ENCODE results near the gene CLN6.
"Not testable (repeated sequence)": the region's sequence is repeated elsewhere in the genome, so short reads cannot be mapped to it uniquely, and the experiment has no call there.

CLN6 gene

DNA sequence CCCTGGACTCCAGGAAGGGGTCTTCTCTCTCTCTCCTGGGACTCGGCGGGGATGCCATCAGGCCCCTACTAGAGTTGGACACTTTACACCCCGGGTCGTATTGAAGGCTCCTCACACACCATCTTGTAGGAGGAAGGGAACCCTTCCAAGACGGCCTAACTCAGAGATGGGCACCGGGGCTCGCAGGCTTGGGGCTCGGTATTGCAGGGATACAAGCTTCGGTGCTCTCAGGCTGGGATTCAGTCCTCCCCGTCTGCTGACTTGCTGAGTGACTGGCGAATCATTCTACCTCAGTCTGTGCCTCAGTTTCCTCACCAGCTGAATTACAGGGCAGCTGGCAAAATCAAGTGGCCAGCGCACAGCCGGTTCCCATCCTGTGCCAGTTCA is 24.0 kb downstream of the CLN6 start:
- no peak for DNase-seq

DNA sequence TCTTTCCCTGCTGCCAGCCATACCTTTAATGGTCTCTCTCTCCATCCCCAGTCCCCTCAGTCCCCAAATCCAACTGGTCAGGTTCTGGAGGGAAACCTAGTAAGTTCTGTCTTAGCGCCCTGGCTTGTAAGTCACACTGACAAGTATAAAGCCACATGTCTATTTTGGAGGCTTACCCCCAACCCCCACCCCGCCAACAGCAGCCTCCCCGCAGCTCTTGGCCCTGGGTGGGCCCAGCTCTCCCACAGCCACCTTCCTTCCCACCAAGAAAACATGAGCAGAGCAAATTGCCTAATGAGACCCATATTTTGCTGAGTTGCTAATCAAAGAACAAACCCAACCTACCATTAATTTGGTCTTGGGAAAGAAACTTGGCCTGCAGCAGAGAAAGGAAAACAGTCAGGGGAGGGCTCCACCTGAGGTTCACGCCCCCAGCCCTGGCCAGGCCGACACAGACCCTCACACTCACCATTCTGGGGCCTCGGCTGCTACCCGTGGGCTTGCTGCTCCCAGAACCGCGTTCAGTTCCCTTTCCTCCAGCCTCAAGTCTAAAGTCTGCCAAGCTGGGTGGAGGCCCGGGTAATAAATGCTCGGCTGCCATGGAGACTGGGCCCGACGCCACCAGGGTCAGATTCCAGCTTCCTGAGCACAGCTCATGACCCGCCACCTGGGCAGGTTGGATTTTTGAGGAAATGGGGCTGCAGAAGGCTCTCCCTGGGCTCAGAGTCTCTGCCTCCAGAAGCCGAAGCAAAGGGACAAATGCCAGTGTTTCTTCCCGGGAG is 24.6 kb downstream of the CLN6 start, which contains the start of gene CALML4:
CALML4 (minus strand) TSS at position 557 of the 782 bp plus-strand sequence; CDS start at position 472, 85 bp downstream.
- no peak for DNase-seq

DNA sequence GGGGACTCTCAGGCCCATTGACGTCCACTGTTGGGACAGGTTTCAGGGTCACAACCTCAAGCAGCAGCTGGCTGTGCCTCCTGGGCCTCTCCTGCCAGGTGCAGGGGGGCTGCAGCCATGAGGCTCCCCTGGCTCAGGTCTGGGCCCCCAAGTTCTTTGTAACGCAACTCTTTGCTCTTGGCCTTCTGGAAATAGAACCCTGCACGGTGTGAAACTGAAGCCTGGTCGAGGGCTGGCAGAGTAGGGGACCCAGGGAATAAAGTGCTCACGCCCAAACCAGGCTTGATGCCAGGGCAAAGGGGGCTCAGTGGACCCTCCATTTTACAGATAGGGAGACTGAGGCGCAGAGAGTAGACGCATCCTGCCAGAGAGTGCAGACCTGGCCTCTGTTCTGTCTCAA is 25.2 kb downstream of the CLN6 start:
- peak in 1 of 2 donors; percentile 5 for DNase-seq

DNA sequence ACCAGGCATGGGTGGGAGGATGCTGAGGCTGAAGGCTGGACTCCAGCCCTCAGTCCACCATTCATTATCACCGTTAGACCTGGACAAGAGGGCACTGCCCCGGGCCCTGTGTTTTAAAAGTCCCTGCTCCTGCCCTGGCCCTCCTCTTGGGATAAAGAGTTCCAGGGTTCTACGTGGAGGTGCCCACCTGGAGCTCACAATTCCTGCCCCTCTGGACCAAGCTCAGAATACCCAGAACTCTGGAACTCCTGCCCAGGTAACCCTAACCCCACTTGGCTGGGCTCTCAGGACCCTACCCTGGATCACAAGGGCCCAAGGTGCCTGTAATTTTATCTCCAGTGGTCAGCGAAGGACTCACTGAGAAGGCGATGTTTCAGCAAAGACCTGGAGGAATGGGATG is 25.6 kb downstream of the CLN6 start:
- DNase-seq = peak in 1 of 2 donors; percentile 9

DNA sequence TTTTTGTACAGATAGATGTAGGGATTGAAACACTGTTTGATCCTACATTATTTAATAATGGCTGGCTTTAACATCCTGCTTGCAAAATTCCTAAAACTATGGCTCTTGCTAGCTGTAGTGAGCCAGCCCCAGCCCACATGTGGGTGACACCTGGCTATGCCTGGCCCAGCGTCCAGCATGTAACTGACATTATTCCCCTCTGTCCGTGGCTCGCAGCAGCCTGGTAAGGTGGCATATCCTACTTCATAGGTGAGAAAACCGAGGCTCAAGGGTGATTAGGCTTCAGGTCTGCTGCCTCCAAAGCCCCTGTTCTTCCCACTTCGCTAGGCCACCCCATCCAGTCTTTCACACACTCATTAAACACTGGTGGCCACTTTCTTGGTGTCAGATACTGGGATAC is 26.0 kb downstream of the CLN6 start:
- no peak for DNase-seq

DNA sequence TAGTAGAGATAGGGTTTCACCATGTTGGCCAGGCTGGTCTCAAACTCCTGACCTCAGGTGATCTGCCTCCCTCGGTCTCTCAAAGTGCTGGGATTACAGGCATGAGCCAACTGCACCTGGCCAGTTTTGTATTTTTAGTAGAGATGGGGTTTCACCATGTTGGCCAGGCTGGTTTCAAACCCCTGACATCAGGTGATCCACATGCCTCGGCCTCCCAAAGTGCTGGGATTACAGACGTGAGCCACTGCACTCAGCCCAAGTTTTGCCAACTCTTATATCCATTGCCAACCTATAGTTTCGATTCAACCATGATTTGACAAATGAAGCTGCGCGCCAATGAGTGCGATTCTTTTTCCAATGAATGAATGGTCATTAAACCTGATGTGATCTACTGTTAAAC is 26.5 kb downstream of the CLN6 start:
- DNase-seq = not testable (repeated sequence)

DNA sequence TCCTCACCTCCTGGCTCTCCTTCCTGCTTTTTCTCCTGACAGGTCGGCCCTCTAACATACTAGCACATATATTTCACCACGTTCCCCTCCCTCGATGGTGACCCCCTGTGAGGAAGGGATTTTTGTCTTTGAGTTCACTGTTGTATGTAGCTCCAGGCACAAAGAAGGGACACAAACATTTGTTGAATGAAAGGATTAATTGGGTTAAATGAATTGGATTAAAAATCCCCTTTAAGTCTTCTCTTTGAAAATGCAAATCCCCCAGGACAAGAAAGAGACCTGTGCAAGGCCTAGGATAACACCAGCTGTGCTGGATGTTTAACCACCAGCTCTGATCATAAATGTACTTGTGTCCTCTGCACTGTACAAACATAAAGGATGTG is 27.7 kb downstream of the CLN6 start:
- peak in 1 of 2 donors; percentile 4 for DNase-seq

DNA sequence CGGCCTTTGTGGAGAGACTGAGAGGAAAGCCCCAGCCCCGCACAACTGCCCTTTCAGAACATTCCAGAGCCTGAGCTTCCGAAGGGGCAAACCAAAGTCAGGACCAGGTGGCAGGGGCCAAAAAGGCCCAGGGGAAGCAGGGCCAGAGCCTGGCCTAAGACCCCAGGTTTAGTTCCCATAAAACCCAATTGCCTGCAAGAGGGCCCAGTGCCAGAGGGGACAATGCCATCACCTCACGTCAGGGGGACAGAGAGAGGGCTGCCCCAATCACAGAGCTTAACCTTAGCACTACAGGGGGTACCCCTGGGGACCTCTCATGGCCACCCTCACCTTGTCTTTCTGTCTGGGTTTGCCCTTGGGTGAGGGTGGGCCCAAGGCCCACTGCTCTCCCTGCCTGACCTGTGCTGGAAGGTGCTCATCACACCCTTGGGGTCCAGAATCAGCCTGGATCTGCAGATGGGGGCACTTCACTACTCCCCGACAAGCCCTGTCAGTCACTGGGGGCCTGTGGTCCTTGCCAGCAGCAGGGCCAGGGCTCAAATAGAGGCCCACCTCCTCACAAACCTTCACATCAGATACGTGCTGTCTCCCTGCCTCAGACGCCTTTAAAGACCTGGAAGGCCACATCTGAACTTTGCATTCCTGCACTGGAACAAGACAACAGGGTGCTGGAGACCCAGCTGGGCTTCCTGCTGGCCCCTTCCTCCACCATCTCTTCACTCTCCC is 28.2 kb downstream of the CLN6 start:
- DNase-seq = peak in 1 of 2 donors; percentile 2

DNA sequence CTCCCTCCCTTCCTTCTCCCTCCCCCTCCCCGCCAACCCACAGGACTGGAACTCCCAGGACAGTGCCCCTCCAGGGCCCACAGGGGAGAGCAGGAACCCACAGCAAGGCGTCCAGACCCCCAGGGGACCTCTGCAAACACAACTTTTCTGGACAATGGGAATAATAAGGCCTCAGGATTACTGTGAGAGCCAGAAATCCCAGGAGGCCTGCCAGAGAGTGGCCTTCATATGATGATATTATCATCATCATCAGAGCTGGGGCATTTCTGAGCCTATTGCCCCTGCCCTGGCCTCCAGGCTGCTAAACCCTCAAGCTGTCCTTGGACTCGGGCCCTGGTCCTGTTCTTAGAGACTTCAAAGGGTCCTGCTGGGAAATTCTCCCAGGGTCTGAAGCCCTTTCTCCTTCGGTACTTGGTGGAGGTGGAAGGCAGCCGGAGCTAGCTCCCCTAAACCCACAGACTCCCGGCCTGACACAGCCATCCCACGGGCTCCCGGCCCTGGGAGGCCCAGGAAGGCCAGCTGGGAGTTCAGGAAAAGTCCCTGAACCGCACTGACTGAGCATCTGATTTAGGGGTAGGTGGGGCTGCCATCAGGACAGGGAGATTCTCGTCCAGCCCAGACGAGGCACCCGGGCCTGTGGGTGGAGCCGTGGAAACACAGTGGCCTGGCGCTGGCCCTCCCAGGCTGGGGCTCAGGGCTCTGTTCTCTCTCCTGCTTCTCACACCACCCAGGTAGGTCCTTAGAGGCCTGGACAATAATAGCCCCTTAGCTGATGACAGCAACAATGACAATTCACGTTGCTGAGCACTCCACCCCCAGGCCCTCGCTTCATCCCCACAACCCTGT is 29.3 kb downstream of the CLN6 start:
- peak in 1 of 2 donors; percentile 10 for DNase-seq

DNA sequence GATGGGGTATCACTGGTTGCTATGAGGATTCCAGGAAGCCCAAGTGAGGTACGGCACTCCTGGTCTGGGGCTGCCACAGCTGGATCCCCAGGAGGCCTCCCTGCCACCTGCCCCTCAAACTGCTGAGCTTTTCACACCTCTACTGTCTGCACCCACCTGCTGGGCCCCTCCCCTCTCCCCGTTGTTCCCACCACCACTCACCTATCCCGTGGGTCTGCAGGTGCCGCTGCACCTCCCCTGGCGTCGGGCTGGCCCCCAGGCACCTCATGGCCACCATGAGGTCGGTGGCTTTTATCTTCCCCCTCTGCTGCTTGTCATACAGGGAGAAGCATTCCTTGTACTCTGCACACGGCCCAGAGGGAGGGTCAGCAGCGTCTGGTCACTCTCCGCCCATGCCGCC is 30.2 kb downstream of the CLN6 start:
- DNase-seq = peak in 1 of 2 donors; percentile 4

DNA sequence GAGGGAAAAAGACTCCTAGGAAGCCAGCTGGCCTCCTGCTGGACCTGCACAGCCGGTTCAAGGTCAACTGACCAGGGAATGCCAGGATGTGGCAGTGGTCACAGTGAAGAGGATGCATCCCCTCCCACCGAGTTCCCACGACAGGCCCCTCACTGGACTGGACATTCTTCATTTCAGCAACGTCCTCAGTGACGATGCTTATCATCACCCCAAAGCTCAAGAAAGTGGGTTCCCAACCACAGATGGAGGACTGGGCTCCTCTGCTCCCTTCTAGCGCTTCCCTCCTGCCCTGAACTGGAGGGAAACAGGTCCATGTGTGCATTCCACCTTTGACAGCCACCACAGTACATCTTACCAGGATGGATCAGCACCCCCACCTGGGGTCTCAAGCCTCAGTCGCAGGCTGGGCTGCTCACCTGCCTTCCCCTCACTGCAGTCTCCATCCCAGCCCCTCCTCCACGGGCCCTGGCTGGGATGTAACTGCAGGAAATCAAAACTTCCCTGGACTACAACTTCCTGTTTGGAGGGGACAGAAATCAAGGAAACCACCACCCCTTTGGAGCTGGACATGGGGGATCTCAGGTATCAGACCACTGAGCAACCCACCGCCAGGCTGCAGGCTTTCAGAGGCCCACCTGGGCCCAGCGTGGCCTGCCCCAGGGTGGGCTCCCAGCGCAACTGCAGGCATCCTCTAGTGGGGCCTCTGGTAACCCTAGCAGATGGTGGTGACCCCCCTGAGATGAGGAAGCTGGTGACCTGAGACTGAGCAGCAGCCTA is 31.7 kb downstream of the CLN6 start:
- DNase-seq = no peak

DNA sequence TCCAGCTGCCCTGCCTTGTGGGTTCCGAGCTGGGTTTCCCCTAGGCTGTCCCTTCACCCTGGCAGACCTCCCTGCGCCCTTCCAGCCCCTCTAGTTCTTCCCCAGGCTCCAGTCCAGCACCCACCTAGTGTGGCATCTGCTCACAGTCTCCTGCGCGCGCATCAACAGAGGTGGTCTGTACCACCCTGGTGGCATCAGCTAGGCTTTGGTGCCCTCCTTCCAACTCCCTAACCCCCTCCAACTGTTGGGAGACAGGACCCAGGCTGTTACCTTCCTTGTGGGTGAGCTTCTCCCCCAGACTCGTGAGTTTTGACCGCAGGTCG is 32.4 kb downstream of the CLN6 start:
- no peak for DNase-seq

DNA sequence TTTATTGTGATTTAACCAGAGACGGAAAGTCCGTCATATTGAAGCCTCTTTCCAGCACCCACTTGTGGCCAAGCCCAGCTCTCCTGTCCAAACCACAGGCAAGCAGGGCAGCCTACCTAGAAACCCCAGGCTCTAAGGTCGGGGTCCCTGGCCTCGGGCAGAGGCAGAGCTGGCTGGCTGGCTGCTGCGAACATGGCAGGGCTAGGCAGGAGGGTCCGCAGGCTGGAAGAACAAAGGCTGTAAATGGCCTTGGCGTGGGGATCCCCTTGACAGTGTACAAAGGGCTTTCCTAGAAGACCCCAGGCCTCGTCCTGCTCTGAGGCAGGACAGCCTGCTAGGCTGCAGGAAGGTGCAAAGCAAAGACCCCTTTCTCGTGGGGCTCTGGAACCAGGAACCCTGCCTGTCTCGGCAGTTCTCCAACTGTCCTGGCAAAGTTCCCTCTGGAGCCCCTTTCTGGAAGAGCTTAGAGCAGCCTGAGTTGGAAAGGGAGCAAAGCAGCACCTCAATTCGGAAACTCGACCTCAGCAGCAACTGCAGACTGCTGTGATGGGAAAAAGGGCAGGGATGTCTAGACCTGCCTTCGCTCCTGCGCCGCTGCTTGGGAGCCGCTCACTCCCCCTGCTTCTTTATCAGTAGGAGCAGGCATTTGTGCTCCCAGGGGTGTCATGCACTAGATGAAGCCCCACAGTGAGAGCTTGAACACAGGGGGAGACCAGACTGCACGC is 32.9 kb downstream of the CLN6 start:
- no peak for DNase-seq

DNA sequence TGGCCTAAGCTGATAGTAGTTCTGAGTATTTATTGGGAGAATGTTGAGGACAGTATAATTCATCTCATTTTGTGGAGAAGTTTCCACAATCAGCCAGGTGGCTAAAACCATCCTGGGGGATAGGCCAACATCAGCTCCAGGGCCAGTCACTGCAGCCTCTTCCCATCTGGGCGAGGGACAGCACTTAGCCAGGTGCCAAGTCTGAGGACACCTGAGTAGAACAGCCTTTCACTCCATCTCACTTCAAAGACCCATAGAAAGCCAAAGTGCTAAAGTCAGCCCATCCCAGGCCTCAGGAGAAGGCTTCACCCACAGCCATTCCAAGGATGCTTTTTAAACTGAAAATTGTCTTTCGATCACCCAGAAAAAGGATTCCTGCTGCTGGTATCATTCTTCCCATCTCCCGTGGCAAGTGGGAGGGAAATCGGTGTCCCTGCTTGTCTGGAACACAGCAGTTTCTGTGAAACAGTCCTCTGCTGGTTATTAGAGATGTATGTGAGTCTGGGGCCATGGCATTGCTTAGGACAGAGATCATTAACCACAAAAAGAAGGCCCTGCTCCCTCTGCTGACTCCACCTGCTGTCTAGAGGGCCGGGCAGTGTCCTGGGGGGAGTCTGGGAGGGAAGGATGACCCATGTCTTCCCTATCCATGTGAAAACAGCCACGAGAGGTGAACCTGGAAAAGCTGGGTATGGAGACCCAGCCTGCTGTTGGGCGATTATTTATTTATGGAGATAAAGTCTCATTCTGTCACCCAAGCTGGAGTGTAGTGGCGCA is 34.0 kb downstream of the CLN6 start:
- DNase-seq = no peak

DNA sequence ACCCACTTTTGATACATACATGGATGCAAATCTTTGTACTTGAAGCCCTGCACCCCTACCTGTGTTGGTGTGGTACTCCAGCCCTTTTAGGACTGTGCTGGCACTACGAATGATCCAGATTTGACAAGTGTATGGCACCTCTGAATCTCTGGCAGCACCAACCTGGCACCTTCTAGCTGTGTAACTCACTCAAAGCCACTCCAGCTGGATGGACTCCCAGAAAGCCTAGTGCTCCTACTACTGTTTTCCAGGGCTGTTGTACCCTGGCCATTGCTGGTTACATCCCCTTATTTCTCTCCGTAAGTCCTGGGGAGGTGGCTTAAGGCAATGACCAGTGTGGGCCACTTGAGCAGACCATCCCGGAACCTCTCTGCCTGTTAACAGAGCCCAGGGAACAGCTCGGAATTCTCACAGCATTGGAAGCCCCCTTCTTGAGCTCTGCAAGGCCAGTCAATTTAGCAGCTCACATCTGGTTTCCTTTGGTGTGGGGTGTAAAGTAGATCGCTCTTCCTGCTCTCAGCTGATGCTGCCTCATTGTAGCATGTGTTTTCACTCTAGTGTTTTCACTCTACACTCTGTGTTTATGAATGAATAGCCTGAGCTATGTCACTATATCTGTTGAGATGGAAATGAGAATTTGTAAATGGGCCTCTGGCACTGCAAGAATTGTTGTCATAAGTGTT is 36.6 kb downstream of the CLN6 start:
- DNase-seq = no peak

DNA sequence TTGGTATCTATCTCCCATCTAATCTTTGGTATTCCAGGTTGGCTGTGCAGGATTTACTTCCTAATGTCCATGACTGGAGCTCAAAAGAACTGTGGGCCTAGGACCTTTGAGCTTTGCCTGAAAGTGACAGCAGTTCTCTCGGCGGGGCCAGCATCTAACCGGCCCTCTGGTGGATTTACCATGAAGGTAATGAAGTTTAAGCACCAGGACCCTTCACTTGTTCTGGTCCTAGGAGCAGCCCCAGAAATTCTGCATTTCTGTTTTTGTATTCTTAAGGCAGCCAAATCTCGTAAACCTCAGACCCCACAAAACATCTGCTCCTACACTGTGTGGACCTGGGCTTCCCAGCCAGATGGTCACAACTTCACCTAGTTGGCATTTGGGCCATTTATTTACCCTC is 37.4 kb downstream of the CLN6 start:
- no peak for DNase-seq

DNA sequence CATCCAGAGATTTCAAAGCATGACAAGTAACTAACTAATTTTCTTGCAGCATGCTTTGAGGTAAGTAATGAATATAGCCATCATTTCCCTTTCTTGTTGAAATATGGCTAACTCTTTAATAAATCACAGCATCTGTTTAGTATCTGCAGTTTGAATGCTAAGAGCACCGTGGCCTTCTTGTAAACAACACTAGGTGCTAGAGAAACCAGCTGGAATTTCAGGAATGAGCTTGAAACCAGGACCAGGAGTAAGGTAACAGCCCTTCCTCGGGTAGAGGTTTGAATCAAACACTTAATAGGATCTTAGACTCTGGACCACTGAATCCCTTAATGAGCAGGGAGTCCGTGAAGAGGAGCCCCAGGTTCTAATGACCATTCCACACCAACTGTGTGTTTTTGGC is 38.0 kb downstream of the CLN6 start:
- DNase-seq = no peak

DNA sequence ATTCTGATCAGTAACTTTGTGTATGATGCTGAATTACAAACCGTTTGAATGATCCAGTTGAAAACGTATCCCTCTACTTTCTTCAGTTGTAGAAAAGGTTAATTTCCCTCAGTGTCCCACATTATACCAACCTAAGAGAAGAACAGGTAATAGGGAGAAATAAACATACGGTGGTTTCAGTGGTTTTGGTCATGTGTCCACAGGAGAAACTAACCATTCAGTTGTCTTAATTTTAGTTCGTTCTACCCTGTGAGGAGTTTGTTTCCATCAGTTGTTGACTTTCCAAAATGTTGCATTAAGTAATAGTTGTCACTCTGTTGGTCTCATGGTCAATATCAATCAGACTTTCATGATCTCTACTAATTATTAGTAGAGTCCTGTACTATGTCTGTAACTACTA is 39.5 kb downstream of the CLN6 start:
- DNase-seq = no peak

DNA sequence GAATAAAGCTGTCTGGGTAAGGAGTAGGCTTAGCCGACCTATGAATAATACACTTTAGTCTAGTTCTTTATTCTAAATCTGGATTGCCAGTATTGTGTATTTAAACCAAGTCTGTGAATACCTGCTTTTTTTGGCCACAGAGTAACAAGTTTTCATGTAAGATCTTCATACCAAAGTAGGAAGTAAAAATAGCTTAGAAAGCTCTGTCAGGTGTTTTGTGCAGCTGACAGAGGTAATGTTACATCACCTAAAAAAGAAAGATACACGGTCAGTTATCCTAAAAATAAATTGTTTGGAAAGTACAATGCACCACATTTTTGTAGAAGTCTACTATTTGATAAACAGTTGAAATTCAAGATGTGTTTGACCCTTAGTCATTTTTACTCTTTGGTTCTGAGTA is 40.9 kb downstream of the CLN6 start:
- DNase-seq = no peak

DNA sequence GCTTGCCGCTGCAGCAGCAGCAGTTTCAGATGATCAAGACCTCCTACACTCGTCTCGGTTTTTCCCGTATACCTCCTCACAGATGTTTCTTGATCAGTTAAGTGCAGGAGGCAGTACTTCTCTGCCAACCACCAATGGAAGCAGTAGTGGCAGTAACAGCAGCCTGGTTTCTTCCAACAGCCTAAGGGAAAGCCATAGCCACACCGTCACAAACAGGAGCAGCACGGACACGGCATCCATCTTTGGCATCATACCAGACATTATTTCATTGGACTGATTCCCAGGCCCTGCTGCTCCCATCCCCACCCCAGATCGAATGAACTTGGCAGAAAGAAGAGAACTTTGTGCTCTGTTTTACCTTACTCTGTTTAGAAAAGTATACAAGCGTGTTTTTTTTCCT is 42.0 kb downstream of the CLN6 start:
- DNase-seq = no peak

Measured in CD4-positive, alpha-beta T cell treated with Interleukin-4 for 1 hour (primary cell).